Neuronal stem cell (in vitro differentiated cells): Measurements from ENCODE around the gene WDR76.

Source experiments
- DNase-seq: peaks from one replicate; pipeline ENCODE4 v3.0.0-alpha.2; 2013; ENCODE audit warnings: low spot score
- H2AFZ ChIP-seq: one replicate; pipeline ENCODE4 v1.6.1; 2013; ENCODE audit warnings: mild to moderate bottlenecking, low read length, inconsistent platforms
- H2AK5ac ChIP-seq: 2 replicates; pipeline ENCODE4 v1.6.1; 2013; ENCODE audit warnings: low read depth, mild to moderate bottlenecking, inconsistent platforms, low read length, moderate library complexity, mixed read lengths
- H2BK120ac ChIP-seq: 2 replicates; pipeline ENCODE4 v1.6.1; 2013; ENCODE audit warnings: low read depth, mild to moderate bottlenecking, inconsistent platforms, low read length, moderate library complexity, mixed read lengths
- H2BK12ac ChIP-seq: one replicate; pipeline ENCODE4 v1.6.1; 2013; ENCODE audit warnings: low read length, inconsistent platforms
- H2BK15ac ChIP-seq: 2 replicates; pipeline ENCODE4 v1.6.1; 2013; ENCODE audit warnings: mild to moderate bottlenecking, low read length, inconsistent platforms, mixed read lengths
- H2BK5ac ChIP-seq: one replicate; pipeline ENCODE4 v1.6.1; 2013; ENCODE audit warnings: inconsistent platforms, mild to moderate bottlenecking, low read length, moderate library complexity
- H3K14ac ChIP-seq: one replicate; pipeline ENCODE4 v1.6.1; 2013; ENCODE audit warnings: low read length, inconsistent platforms
- H3K18ac ChIP-seq: 2 replicates; pipeline ENCODE4 v1.6.1; 2013; ENCODE audit warnings: low read length, inconsistent platforms
- H3K23ac ChIP-seq: 2 replicates; pipeline ENCODE4 v1.6.1; 2013; ENCODE audit warnings: low read depth, mild to moderate bottlenecking, mixed read lengths, low read length, inconsistent platforms; ENCODE audit not compliant: poor library complexity
- H3K27ac ChIP-seq: replicated peaks from 3 replicates; pipeline ENCODE4 v1.5.1; 2013; ENCODE audit warnings: low read length, inconsistent platforms
- H3K27me3 ChIP-seq, 3 experiments: 2 replicates each; pipeline ENCODE4 v1.6.1; 2013; ENCODE audit warnings: low read length in 3 of 3, mild to moderate bottlenecking in 2 of 3, inconsistent platforms in 1 of 3, low read depth in 1 of 3, mixed read lengths in 1 of 3, moderate library complexity in 1 of 3; ENCODE audit not compliant: control insufficient read depth in 3 of 3, insufficient read depth in 3 of 3
- H3K36me3 ChIP-seq, 2 donors: replicated peaks in 1 of 2; 2 replicates each; pipeline ENCODE4 v1.6.1; 2013; ENCODE audit warnings: low read length in 2 of 2; ENCODE audit not compliant: control insufficient read depth in 2 of 2, insufficient read depth in 2 of 2
- H3K4ac ChIP-seq: 2 replicates; pipeline ENCODE4 v1.6.1; 2013; ENCODE audit warnings: inconsistent platforms, mild to moderate bottlenecking, low read length, moderate library complexity
- H3K4me1 ChIP-seq, 2 donors: 1 replicate in 1 of 2; 2 replicates in 1 of 2; pipeline ENCODE4 v1.6.1; 2013; ENCODE audit warnings: low read length in 2 of 2, low read depth in 1 of 2; ENCODE audit not compliant: control insufficient read depth in 2 of 2, insufficient read depth in 1 of 2
- H3K4me2 ChIP-seq: one replicate; pipeline ENCODE4 v1.6.1; 2013; ENCODE audit warnings: mild to moderate bottlenecking, low read length, inconsistent platforms; ENCODE audit not compliant: insufficient read depth, poor library complexity, severe bottlenecking
- H3K4me3 ChIP-seq, 2 donors: 2 replicates each; pipeline ENCODE4 v1.5.1; 2013; ENCODE audit warnings: low read length in 2 of 2, mild to moderate bottlenecking in 2 of 2, inconsistent platforms in 1 of 2, moderate library complexity in 1 of 2
- H3K79me1 ChIP-seq: one replicate; pipeline ENCODE4 v1.6.1; 2013; ENCODE audit warnings: low read depth, mild to moderate bottlenecking, inconsistent platforms, low read length, moderate library complexity
- H3K9ac ChIP-seq: one replicate; pipeline ENCODE4 v1.6.1; 2013; ENCODE audit warnings: mild to moderate bottlenecking, low read depth, low read length, inconsistent platforms; ENCODE audit not compliant: poor library complexity
- H3K9me3 ChIP-seq, 2 donors: replicated peaks in 1 of 2; 2 replicates each; pipeline versions ENCODE3 to v1.6.1; 2013; ENCODE audit warnings: low read length in 2 of 2, mild to moderate bottlenecking in 2 of 2, inconsistent platforms in 1 of 2, low read depth in 1 of 2, mixed read lengths in 1 of 2, moderate library complexity in 1 of 2; ENCODE audit not compliant: control insufficient read depth in 2 of 2, insufficient read depth in 1 of 2
- H4K8ac ChIP-seq: one replicate; pipeline ENCODE4 v1.6.1; 2013; ENCODE audit warnings: low read depth, mild to moderate bottlenecking, inconsistent platforms, low read length, moderate library complexity
- H4K91ac ChIP-seq: one replicate; pipeline ENCODE4 v1.6.1; 2013; ENCODE audit warnings: low read length, low read depth, mild to moderate bottlenecking, inconsistent platforms; ENCODE audit not compliant: poor library complexity
- WGBS, 2 donors: extraction: QIAGEN DNeasy Blood & Tissue Kit; methylation state at CpG; one replicate each; pipeline ENCODE4 v1.1.7; 2013; ENCODE audit warnings: missing lambda C conversion rate in 2 of 2, mixed read lengths in 1 of 2; ENCODE audit not compliant: insufficient read length in 2 of 2, insufficient replicate concordance in 1 of 2; ENCODE audit errors: extremely low coverage in 2 of 2; 5-methylcytosine and 5-hydroxymethylcytosine counted together

WDR76 gene

GRCh38 chr15:43794269-43795037 lies 32.3 kb upstream of the WDR76 start:
- Histone ChIP-seq H2AFZ (no peak overlapping the region), H3K14ac (no peak overlapping the region), H2BK120ac (no peak overlapping the region), H4K8ac (no peak overlapping the region), H3K4me1 (peaks cover 9 to 10% of the 10 kb centered on the region in 2 donors), H3K36me3 (peaks cover 33 to 60% of the 10 kb centered on the region in 2 donors), H3K4me2 (no peak overlapping the region), H3K27ac (no peak overlapping the region), H4K91ac (no peak overlapping the region), H2BK15ac (no peak overlapping the region), H3K27me3 (no peaks in the 10 kb centered on the region), H2BK12ac (no peak overlapping the region), H3K79me1 (peaks cover 3% of the 10 kb centered on the region), H3K9me3 (no peaks in the 10 kb centered on the region), H3K4me3 (peak overlapping the region in 1 of 2 donors; percentile 5), H2BK5ac (no peak overlapping the region), H2AK5ac (no peak overlapping the region), H3K18ac (no peak overlapping the region), H3K4ac (no peak overlapping the region), H3K9ac (no peak overlapping the region), H3K23ac (no peak overlapping the region)
- no peak for DNase-seq
- no CpG with 5 or more reads among the region's 9 CpGs for WGBS, 2 donors

GRCh38 chr15:43795197-43795596 lies 31.6 kb upstream of the WDR76 start:
- no peak overlapping the region for H3K23ac ChIP-seq
- peaks cover 3% of the 10 kb centered on the region for H3K79me1 ChIP-seq
- H3K14ac ChIP-seq = no peak overlapping the region
- H2BK5ac ChIP-seq = no peak overlapping the region
- H3K4ac ChIP-seq = no peak overlapping the region
- no peak overlapping the region for H2BK12ac ChIP-seq
- H3K4me1 ChIP-seq = peaks cover 14 to 15% of the 10 kb centered on the region in 2 donors
- no peak overlapping the region for H3K4me3 ChIP-seq
- no peak overlapping the region for H2BK120ac ChIP-seq
- no CpG with 5 or more reads among the region's 2 CpGs for WGBS, 2 donors
- no peak overlapping the region for H2AK5ac ChIP-seq
- no peak overlapping the region for H2BK15ac ChIP-seq
- H3K18ac ChIP-seq = no peak overlapping the region
- DNase-seq = no peak
- no peak overlapping the region for H3K9ac ChIP-seq
- no peaks in the 10 kb centered on the region for H3K27me3 ChIP-seq
- H3K27ac ChIP-seq = no peak overlapping the region
- no peak overlapping the region for H3K4me2 ChIP-seq
- peaks cover 38 to 68% of the 10 kb centered on the region in 2 donors for H3K36me3 ChIP-seq
- H4K8ac ChIP-seq = no peak overlapping the region
- H2AFZ ChIP-seq = no peak overlapping the region
- no peaks in the 10 kb centered on the region for H3K9me3 ChIP-seq
- H4K91ac ChIP-seq = no peak overlapping the region

- Histone ChIP-seq H4K8ac (no peak overlapping the region), H3K4me3 (no peak overlapping the region), H2BK5ac (no peak overlapping the region), H3K4ac (no peak overlapping the region), H4K91ac (no peak overlapping the region), H3K23ac (no peak overlapping the region), H3K27ac (no peak overlapping the region), H3K79me1 (peaks cover 6% of the 10 kb centered on the region), H3K9ac (no peak overlapping the region), H2AFZ (no peak overlapping the region), H3K9me3 (no peaks in the 10 kb centered on the region), H3K4me1 (peaks cover 15% of the 10 kb centered on the region in 2 donors), H2AK5ac (no peak overlapping the region), H2BK12ac (no peak overlapping the region), H3K27me3 (no peaks in the 10 kb centered on the region), H3K14ac (no peak overlapping the region), H2BK15ac (no peak overlapping the region), H3K4me2 (no peak overlapping the region), H2BK120ac (no peak overlapping the region), H3K36me3 (peaks cover 38 to 70% of the 10 kb centered on the region in 2 donors), H3K18ac (no peak overlapping the region)
- no peak for DNase-seq
Observed at GRCh38 chr15:43795997-43796396, 30.8 kb upstream of the WDR76 start.

GRCh38 chr15:43796566-43796965 lies 30.2 kb upstream of the WDR76 start:
- H3K4me1 ChIP-seq = peaks cover 13 to 14% of the 10 kb centered on the region in 2 donors
- H3K27ac ChIP-seq = no peak overlapping the region
- WGBS, 2 donors = no CpG with 5 or more reads among the region's 3 CpGs

More at GRCh38 chr15:43796566-43796965, 30.2 kb upstream of the WDR76 start:
- Histone ChIP-seq H2AK5ac (no peak overlapping the region), H2AFZ (no peak overlapping the region), H2BK12ac (no peak overlapping the region), H3K9ac (no peak overlapping the region), H4K91ac (no peak overlapping the region), H3K4ac (no peak overlapping the region), H2BK15ac (no peak overlapping the region), H3K79me1 (peaks cover 6% of the 10 kb centered on the region), H3K4me2 (no peak overlapping the region), H4K8ac (no peak overlapping the region), H3K27me3 (no peaks in the 10 kb centered on the region), H3K14ac (no peak overlapping the region), H3K23ac (no peak overlapping the region), H3K9me3 (no peaks in the 10 kb centered on the region), H3K36me3 (peaks cover 38 to 76% of the 10 kb centered on the region in 2 donors), H2BK120ac (no peak overlapping the region), H3K18ac (no peak overlapping the region), H2BK5ac (no peak overlapping the region), H3K4me3 (no peak overlapping the region)
- no peak for DNase-seq
